Stimulated activated CD8-positive, alpha-beta memory T cell treated with anti-CD3 and anti-CD28 coated beads, Interleukin-12 subunit alpha, Interleukin-12 subunit beta, amount 100 ng/mL, for 4 hours (primary cell): ENCODE measurements around the gene ATG13.

Source experiments
- DNase-seq: peaks from one replicate; pipeline ENCODE4 v3.0.0-alpha.2; 2020; ENCODE audit warnings: low read depth

Gene ATG13

GRCh38 chr11:46607516-46607915 lies 9.8 kb upstream of the ATG13 start:
- DNase-seq = no peak

GRCh38 chr11:46609386-46609785 lies 8.0 kb upstream of the ATG13 start:
- DNase-seq = no peak

DNA sequence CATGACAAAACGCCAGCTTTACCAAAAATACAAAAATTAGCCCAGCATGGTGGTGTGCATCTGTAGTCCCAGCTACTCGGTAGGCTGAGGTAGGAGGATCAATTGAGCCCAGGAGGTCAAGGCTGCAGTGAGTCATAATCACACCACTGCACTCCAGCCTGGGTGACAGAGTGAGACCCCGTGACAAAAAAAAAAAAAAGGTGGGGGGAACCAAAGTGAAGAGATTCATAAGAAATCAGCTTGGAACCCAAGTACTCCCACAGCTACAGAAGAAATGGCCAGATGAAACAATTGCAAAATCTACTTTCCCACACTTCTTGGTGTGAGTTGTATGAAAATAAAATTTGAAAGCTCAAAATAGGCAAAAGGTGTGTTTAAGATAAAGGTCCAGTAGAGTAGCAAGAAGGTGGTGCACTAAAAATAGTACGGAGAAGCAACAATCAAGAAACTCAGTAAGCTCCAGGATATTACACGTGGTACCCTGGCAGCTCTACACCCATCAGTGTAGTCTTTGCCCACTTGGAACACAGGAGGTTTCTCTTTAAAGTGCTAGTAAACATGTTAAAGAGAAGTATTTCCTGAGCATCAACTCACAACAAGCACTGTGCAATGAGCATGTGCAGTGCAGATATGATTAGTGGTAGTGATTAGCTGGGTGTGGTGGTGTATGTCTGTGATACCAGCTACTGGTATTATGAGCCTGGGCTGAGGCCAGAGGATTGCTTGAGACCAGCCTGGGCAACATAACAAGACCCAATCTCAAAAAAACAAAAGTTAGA lies 5.6 kb upstream of the ATG13 start:
- DNase-seq = no peak

- no peak for DNase-seq
Measured at GRCh38 chr11:46612326-46612725, 5.0 kb upstream of the ATG13 start.

- no peak for DNase-seq
Measured at GRCh38 chr11:46615756-46616155, 1.6 kb upstream of the ATG13 start.

- DNase-seq = no peak
Measured at GRCh38 chr11:46616551-46617133, 711 bp upstream of the ATG13 start.

GRCh38 chr11:46617972-46618314 lies 590 bp downstream of the ATG13 start:
- no peak for DNase-seq

GRCh38 chr11:46618837-46619236 lies 1.5 kb downstream of the ATG13 start:
- DNase-seq = no peak

- no peak for DNase-seq
Measured at GRCh38 chr11:46625406-46625805, 8.1 kb downstream of the ATG13 start.

DNA sequence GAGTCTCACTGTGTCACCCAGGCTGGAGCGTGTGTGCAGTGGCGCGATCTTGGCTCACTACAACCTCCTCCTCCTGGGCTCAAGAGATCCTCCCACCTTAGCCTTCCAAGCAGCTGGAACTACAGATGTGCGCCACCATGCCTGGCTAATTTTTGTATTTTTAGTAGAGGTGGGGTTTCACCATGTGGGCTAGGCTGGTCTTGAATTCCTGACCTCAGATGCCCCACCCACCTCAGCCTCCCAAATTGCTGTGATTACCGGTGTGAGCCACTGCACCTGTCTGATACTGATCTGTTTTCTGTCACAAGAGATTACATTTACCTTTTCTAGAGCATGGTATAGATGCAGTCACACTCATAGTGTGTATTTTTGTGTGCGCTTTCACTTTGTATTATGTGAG lies 11.6 kb downstream of the ATG13 start:
- no peak for DNase-seq

DNA sequence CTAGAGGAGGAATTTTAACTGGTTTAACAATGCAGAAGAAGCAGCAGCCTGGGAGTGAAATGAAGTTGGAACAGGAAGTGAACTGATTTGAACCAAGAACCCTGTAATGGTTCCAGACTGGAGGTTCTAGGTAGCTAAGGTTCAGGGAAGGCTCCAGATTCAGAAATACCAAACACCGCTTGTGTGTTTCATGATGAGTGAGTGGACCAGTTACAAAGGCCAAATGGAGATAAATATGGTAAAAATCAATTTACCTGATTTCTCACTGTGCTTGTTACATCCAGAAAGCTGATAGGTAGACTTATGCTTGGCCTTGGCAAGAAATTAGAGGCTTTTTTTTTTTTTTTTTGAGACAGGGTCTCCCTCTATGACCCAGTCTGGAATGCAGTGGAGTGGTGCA lies 12.9 kb downstream of the ATG13 start:
- no peak for DNase-seq

GRCh38 chr11:46631676-46632075 lies 14.3 kb downstream of the ATG13 start:
- DNase-seq = no peak

GRCh38 chr11:46632502-46632901 lies 15.1 kb downstream of the ATG13 start:
- no peak for DNase-seq

DNA sequence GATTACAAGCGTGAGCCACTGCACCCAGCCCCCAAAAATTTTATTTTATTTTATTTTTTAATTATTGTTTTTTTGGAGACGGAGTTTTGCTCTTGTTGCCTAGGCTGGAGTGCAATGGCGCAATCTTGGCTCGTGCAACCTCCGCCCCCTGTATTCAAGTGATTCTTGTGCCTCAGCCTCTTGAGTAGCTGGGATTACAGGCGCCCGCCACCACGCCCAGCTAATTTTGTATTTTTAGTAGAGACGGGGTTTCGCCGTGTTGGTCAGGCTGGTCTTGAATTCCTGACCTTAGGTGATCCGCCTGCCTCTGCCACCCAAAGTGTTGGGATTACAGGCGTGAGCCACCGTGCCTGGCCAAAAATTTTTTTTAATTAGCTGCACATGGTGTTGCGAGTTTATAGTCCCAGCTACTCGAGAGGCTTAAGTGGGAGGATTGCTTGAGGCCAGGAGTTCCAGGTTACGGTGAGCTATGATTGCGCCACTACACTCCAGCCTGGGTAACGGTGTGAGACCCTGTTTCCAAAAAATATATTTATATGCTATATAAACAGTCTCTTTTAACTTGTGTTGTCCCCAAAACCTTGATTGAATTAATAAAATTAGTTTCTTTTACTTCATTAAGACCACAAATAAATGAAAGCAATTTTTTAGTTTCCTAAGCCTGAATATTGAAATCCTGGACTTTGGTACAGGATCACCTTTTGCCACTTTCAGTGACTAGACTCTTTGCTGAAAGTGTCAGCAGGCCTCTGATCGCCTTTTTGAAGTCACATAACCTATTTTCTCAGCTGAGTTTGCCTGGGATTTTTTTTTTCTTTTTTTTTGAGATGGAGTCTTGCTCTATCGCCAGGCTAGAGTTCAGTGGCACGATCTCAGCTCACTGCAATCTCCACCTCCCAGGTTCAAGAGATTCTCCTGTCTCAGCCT lies 16.2 kb downstream of the ATG13 start:
- no peak for DNase-seq

GRCh38 chr11:46635557-46636139 lies 18.3 kb downstream of the ATG13 start:
- DNase-seq = no peak

DNA sequence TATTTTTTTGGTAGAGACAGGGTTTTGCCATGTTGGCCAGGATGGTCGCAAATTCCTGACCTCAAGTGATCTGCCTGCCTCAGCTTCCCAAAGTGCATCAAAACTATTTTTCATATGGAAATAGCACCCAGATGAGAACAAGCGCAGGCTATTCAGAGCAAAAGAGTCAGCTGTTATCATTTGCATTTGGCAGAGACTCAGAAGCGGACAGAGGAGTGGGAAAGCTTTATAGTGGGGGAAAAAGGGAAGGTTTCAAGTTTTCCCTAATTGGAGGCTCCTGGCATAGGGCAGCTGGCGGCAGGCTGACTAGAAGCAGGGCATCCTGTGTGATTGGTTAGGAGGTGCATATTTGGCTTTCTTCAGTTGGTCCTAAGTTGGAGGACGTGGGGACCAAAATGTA lies 20.2 kb downstream of the ATG13 start:
- DNase-seq = no peak

- DNase-seq = no peak
Measured at GRCh38 chr11:46639197-46639839, 22.0 kb downstream of the ATG13 start.

- DNase-seq = no peak
Measured at GRCh38 chr11:46640036-46640788, 22.9 kb downstream of the ATG13 start.

DNA sequence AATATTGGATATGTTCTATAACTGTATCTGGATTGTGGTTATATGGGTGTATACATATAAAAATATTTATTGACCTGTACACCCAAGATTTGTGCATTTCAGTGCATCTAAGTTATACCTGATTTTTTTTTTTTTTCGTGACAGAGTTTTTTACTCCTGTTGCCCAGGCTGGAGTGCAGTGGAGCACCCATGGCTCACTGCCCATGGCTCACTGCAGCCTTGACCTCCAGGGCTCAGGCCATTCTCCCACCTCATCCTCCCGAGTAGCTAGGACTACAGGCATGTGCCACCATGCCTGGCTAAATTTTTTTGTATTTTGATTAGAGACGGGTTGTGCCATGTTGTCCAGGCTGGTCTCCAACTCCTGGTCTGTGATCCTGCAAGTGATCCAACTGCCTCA lies 24.3 kb downstream of the ATG13 start:
- no peak for DNase-seq

DNA sequence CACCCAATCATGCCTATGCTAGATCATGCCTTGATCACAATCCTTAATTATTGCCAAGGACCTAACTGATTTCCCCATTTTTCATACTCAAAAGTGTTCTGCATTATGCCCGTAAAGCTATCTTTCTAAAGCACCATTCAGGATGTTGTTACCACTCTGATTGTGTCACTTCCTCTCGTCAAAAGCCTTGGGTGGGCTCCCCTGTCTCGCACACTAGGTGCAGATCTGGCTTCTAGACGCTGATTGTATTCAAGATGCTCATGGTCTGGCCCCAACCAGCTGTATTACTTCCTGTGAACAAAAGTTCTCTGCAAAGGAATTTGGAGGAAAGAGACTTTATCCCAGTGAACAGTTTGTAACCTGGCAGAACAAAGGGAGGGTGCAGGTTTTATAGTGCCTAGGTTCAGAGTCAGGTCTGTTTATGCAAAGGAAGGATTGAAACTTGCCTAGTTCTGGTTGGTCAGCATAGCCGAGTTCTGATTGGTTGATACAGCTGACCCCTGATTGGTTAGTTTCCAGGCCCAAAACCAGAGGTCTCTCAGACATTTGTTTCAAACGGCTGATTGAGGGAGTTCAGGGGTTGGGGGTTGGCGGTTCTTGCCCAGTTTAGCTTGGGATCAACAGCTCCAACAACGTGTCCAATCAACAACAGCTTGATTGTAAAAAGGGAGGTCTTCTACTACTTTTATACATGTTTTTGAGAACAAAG lies 25.4 kb downstream of the ATG13 start:
- no peak for DNase-seq

DNA sequence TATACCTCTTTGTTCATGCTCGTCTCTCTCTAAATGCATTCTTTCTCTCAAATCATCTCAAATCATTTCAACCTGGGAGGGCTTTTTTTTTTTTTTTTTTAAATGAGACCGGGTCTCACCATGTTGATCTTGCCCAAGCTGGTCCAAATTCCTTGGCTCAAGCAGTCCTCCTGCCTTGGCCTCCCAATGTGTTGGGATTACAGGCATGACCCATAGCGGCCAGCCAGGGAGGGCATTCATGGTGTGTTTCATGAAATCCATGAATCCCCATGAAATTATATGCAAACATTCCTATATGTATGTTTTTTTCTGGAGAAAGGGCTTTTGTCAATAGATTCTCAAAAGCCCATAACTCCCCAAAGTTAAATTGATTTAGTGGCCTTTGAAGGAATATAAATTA lies 26.2 kb downstream of the ATG13 start:
- no peak for DNase-seq
